HCT116 (cell line): Measurements from ENCODE around the gene SLC13A3. TPM values are rescaled to one million over a fixed set of nuclear protein-coding genes. Genes with fewer than 3 reads are reported as not detected.

ENCODE experiments used
- ATAC-seq: fragments of 200-7000 bp; cut with Tn5 transposase; 2 replicates; pipeline ENCODE4 v1.9.1; 2020; ENCODE audit warnings: mild to moderate bottlenecking, moderate library complexity
- BruUV-seq: library from RNA; stranded (reverse); fragments of 400-500 nt; replicated peaks from 2 replicates; lab custom pipeline; 2021; lab: Mats Ljungman, UMichigan
- CTCF ChIA-PET: fragments of 300-600 bp; sonication (Branson Sonifier 250); formaldehyde crosslinking; loops from one replicate; lab custom pipeline; 2021; ENCODE audit warnings: antibody characterized with exemption; lab: Charles Lee
- POLR2A ChIA-PET: fragments of 300-600, 350-600 bp; sonication (Branson Sonifier 250); formaldehyde crosslinking; loops from one replicate; lab custom pipeline; 2021; ENCODE audit warnings: antibody characterized with exemption; lab: Charles Lee
- RAD21 ChIA-PET, 2 experiments: fragments of 300-600 bp; sonication (Branson Sonifier 250); formaldehyde crosslinking; loops; one replicate each; lab custom pipeline; 2023; ENCODE audit warnings: low total read pairs in 2 of 2; ENCODE audit not compliant: uncharacterized antibody in 2 of 2, unreplicated experiment in 2 of 2, low non-redundant PET in 1 of 2; lab: Charles Lee
- DNase-seq: peaks from one replicate; pipeline ENCODE4 v3.0.0-alpha.2; 2010; ENCODE audit warnings: low read depth, low spot score
- H2AFZ ChIP-seq: fragments of 200-600 bp; shearing (Covaris generic), sonication (generic); 2 replicates; pipeline ENCODE4 v1.6.1; 2017; ENCODE audit warnings: low read depth, mixed run types, mixed read lengths, antibody characterized with exemption, low read length; ENCODE audit not compliant: poor library complexity, severe bottlenecking
- H3K27ac ChIP-seq: 2 replicates; pipeline ENCODE4 v1.5.1; 2012; ENCODE audit warnings: low read depth, low read length
- H3K27me3 ChIP-seq: fragments of 200-600 bp; sonication (generic); 2 replicates; pipeline ENCODE4 v1.6.1; 2016; ENCODE audit warnings: mixed run types, low read length, mixed read lengths; ENCODE audit not compliant: insufficient read depth
- H3K36me3 ChIP-seq, 2 experiments: fragments of 200-500 bp in 1 of 2; fragments of 200-600 bp in 1 of 2; sonication (Bioruptor generic) in 1 of 2; sonication (generic) in 1 of 2; 2 replicates each; pipeline versions ENCODE4 v1.5.1 to v1.6.1; 2014 to 2016; ENCODE audit warnings: low read length in 2 of 2, inconsistent platforms in 1 of 2, mixed read lengths in 1 of 2, mixed run types in 1 of 2; ENCODE audit not compliant: insufficient read depth in 2 of 2, control insufficient read depth in 1 of 2
- H3K4me1 ChIP-seq, 2 experiments: fragments of 200-600 bp in 1 of 2; sonication (generic) in 1 of 2; 2 replicates each; pipeline versions ENCODE4 v1.5.1 to v1.6.1; 2012 to 2017; ENCODE audit warnings: low read length in 2 of 2, inconsistent platforms in 1 of 2, mild to moderate bottlenecking in 1 of 2, mixed read lengths in 1 of 2, mixed run types in 1 of 2, moderate library complexity in 1 of 2; ENCODE audit not compliant: insufficient read depth in 2 of 2, control insufficient read depth in 1 of 2
- H3K4me2 ChIP-seq: fragments of 200-600 bp; sonication (generic); 2 replicates; pipeline ENCODE4 v1.6.1; 2017; ENCODE audit warnings: mixed run types, low read length, mixed read lengths
- H3K4me3 ChIP-seq, 2 experiments: fragments of 200-600 bp in 1 of 2; sonication (generic) in 1 of 2; replicated peaks in 1 of 2; 2 replicates each; pipeline ENCODE4 v1.5.1; 2011 to 2016; ENCODE audit warnings: low read length in 2 of 2, control low read depth in 1 of 2, low read depth in 1 of 2, mild to moderate bottlenecking in 1 of 2, mixed read lengths in 1 of 2, mixed run types in 1 of 2
- H3K79me2 ChIP-seq: fragments of 200-600 bp; sonication (generic); 2 replicates; pipeline ENCODE4 v1.6.1; 2017; ENCODE audit warnings: mild to moderate bottlenecking, mixed run types, low read length, moderate library complexity, mixed read lengths; ENCODE audit not compliant: insufficient read depth
- H3K9ac ChIP-seq: fragments of 200-600 bp; sonication (generic); 2 replicates; pipeline ENCODE4 v1.6.1; 2016; ENCODE audit warnings: low read length, mixed read lengths
- H3K9me2 ChIP-seq: fragments of 200-600 bp; sonication (generic), shearing (Covaris generic); 2 replicates; pipeline ENCODE4 v1.6.1; 2017; ENCODE audit warnings: mixed run types, mild to moderate bottlenecking, moderate library complexity; ENCODE audit not compliant: insufficient read depth
- H3K9me3 ChIP-seq, 2 experiments: fragments of 200-500 bp in 1 of 2; fragments of 200-600 bp in 1 of 2; sonication (Bioruptor generic) in 1 of 2; sonication (generic) in 1 of 2; 2 replicates each; pipeline ENCODE4 v1.6.1; 2014 to 2017; ENCODE audit warnings: low read length in 2 of 2, mixed read lengths in 2 of 2, inconsistent platforms in 1 of 2, low read depth in 1 of 2, mild to moderate bottlenecking in 1 of 2, mixed run types in 1 of 2, moderate library complexity in 1 of 2; ENCODE audit not compliant: control insufficient read depth in 1 of 2, insufficient read depth in 1 of 2
- H4K20me1 ChIP-seq: fragments of 200-600 bp; sonication (generic), shearing (Covaris generic); 2 replicates; pipeline ENCODE4 v1.6.1; 2017; ENCODE audit warnings: mixed run types, mild to moderate bottlenecking, moderate library complexity; ENCODE audit not compliant: insufficient read depth
- ATF3 ChIP-seq: IDR thresholded peaks from 2 replicates; pipeline ENCODE4 v1.6.1; 2012
- CTCF ChIP-seq, 3 experiments: fragments of 200-600 bp in 1 of 3; sonication (generic) in 1 of 3; IDR thresholded peaks in 2 of 3; conservative IDR thresholded peaks in 1 of 3; 2 replicates each; pipeline ENCODE4 v1.5.1; 2012 to 2017; ENCODE audit warnings: low read depth in 2 of 3, low read length in 2 of 3, antibody characterized with exemption in 1 of 3, borderline replicate concordance in 1 of 3, control low read depth in 1 of 3, mild to moderate bottlenecking in 1 of 3, mixed read lengths in 1 of 3, mixed run types in 1 of 3, moderate library complexity in 1 of 3; ENCODE audit not compliant: insufficient read depth in 1 of 3
- POLR2AphosphoS5 ChIP-seq: IDR thresholded peaks from 2 replicates; pipeline ENCODE4 v1.6.1; 2011; ENCODE audit warnings: mild to moderate bottlenecking, low read depth, low read length, moderate library complexity
- REST ChIP-seq: IDR thresholded peaks from 2 replicates; pipeline ENCODE4 v1.6.1; 2012; ENCODE audit warnings: low read depth
- SIN3A ChIP-seq: IDR thresholded peaks from 2 replicates; pipeline ENCODE4 v1.6.1; 2012; ENCODE audit warnings: low read depth
- SP1 ChIP-seq: IDR thresholded peaks from 2 replicates; pipeline ENCODE4 v1.6.1; 2012; ENCODE audit warnings: low read depth
- SRF ChIP-seq: IDR thresholded peaks from 2 replicates; pipeline ENCODE4 v1.6.1; 2012; ENCODE audit warnings: low read depth
- TCF7L2 ChIP-seq: IDR thresholded peaks from 2 replicates; pipeline ENCODE4 v1.7.0; 2011; ENCODE audit warnings: borderline replicate concordance, inconsistent platforms; ENCODE audit not compliant: insufficient read depth, insufficient read length; ENCODE audit errors: extremely low read depth
- YY1 ChIP-seq: IDR thresholded peaks from 2 replicates; pipeline ENCODE4 v1.6.1; 2011; ENCODE audit warnings: low read length, low read depth, moderate library complexity, mild to moderate bottlenecking; ENCODE audit not compliant: insufficient replicate concordance; ENCODE audit errors: extremely low read depth
- ZBTB33 ChIP-seq: IDR thresholded peaks from 2 replicates; pipeline ENCODE4 v1.6.1; 2011; ENCODE audit warnings: mild to moderate bottlenecking, low read length, moderate library complexity; ENCODE audit not compliant: insufficient replicate concordance; ENCODE audit errors: extremely low read depth
- ZNF274 ChIP-seq: fragments of 200-500 bp; sonication (Bioruptor generic); IDR thresholded peaks from 2 replicates; pipeline ENCODE4 v1.6.1; 2014; ENCODE audit warnings: mild to moderate bottlenecking, low read depth, low read length, inconsistent platforms
- intact Hi-C: fragments of 100-400 bp; cut with micrococcal nuclease; formaldehyde crosslinking; loops from 2 replicates; pipeline ENCODE4 v1.10.0; 2022
- total RNA-seq: library from RNA; stranded (reverse); gene quantifications from one replicate; pipeline ENCODE4 v1.2.1, GENCODE V29; 2021; ENCODE audit not compliant: unreplicated experiment

The SLC13A3 gene
- total RNA-seq, 1 experiment from 2014 or later = not detected

GRCh38 chr20:46666306-46666705 is 15.0 kb upstream of the SLC13A3 start:
- H2AFZ ChIP-seq = no peak overlapping the region
- no peak overlapping the region for H3K9ac ChIP-seq
- H3K4me3 ChIP-seq = no peak overlapping the region
- H3K27ac ChIP-seq = no peak overlapping the region
- no peak overlapping the region for H3K4me2 ChIP-seq
- 0 out of 2 replicates have a peak, but pooled peaks cover 5% of the 10 kb centered on the region for H3K27me3 ChIP-seq
- ATAC-seq = no peak
- ChIA-PET POLR2A (no interaction called here), RAD21 (no interaction called here), CTCF (no interaction called here)
- no peaks in the 10 kb centered on the region for H3K36me3 ChIP-seq
- BruUV-seq = no TSS peak
- no peaks in the 10 kb centered on the region for H4K20me1 ChIP-seq
- H3K79me2 ChIP-seq = no peaks in the 10 kb centered on the region
- DNase-seq = no peak
- H3K9me2 ChIP-seq = no peaks in the 10 kb centered on the region
- TF ChIP-seq ZBTB33 (no peak), SIN3A (no peak), CTCF (IDR thresholded peaks at IDR 0.05 in 2 of 3, conservative IDR thresholded peaks at IDR 0.05 in 1 of 3; ENCODE audit: borderline replicate concordance in 1 of 3, insufficient read depth in 1 of 3, low read depth in 2 of 3, low read length in 2 of 3) (no peak), ATF3 (no peak), SRF (no peak), YY1 (no peak), TCF7L2 (no peak), POLR2AphosphoS5 (no peak), SP1 (no peak), ZNF274 (no peak), REST (no peak)
- intact Hi-C loops = no loop called here
- no peaks in the 10 kb centered on the region for H3K9me3 ChIP-seq
- H3K4me1 ChIP-seq = peaks cover 0 to 4% of the 10 kb centered on the region in 2 experiments; a peak in 1 of 4 replicates
